ENCODE measurements around the gene NIM1K.
A peak's percentile ranks its signal among the peaks of the same experiment; 100 is the strongest.
"Not testable (repeated sequence)": the region's sequence is repeated elsewhere in the genome, so short reads cannot be mapped to it uniquely, and the experiment has no call there.

Gene NIM1K

GRCh38 chr5:43313035-43313853 is 121.2 kb downstream of the NIM1K start, which contains the start of gene HMGCS1:
TSS of gene HMGCS1 (minus strand) at chr5:43313412. CDS start at chr5:43298965, 14,447 bp downstream.
- peak; percentile 88 to 97 for DNase-seq (ENCODE audit: low read depth in 2 of 2, low spot score in 1 of 2)

GRCh38 chr5:43313854-43314457 is 121.9 kb downstream of the NIM1K start:
- no peak for DNase-seq (ENCODE audit: low read depth in 2 of 2, low spot score in 1 of 2)

GRCh38 chr5:43314724-43315123 is 122.7 kb downstream of the NIM1K start:
- DNase-seq (ENCODE audit: low read depth in 2 of 2, low spot score in 1 of 2): no peak

- DNase-seq (ENCODE audit: low read depth in 2 of 2, low spot score in 1 of 2): no peak
Observed at GRCh38 chr5:43315263-43315662, 123.2 kb downstream of the NIM1K start.

- DNase-seq (ENCODE audit: low read depth in 2 of 2, low spot score in 1 of 2): no peak
Observed at GRCh38 chr5:43315682-43316081, 123.7 kb downstream of the NIM1K start.

- no peak for DNase-seq (ENCODE audit: low read depth in 2 of 2, low spot score in 1 of 2)
Observed at GRCh38 chr5:43316421-43316820, 124.4 kb downstream of the NIM1K start.

- no peak for DNase-seq (ENCODE audit: low read depth in 2 of 2, low spot score in 1 of 2)
Observed at GRCh38 chr5:43320846-43321245, 128.8 kb downstream of the NIM1K start.

GRCh38 chr5:43323488-43323887 is 131.5 kb downstream of the NIM1K start:
- DNase-seq (ENCODE audit: low read depth in 2 of 2, low spot score in 1 of 2): not testable (repeated sequence)

- DNase-seq (ENCODE audit: low read depth in 2 of 2, low spot score in 1 of 2): not testable (repeated sequence)
Observed at GRCh38 chr5:43325624-43326023, 133.6 kb downstream of the NIM1K start.

Data from stimulated activated CD8-positive, alpha-beta memory T cell treated with anti-CD3 and anti-CD28 coated beads, Interleukin-4, amount 100 ng/mL, for 1 hour (primary cell).